NK-92 treated with Interleukin-12 subunit alpha and Interleukin-12 subunit beta, amount 100 ng/mL, for 24 hours (cell line): ENCODE results near the gene CCDC197.

Source experiments
- DNase-seq: peaks from one replicate; lab custom pipeline; 2025; lab: John Stamatoyannopoulos, UW

The CCDC197 gene

GRCh38 chr14:93997082-93997481 lies at the start of gene CCDC197:
CCDC197 (plus strand) TSS chr14:93997301; CDS start chr14:93998132, 831 bp downstream.
- no peak for DNase-seq

- no peak for DNase-seq
Measured at GRCh38 chr14:93949511-93950075, 47.5 kb upstream of the CCDC197 start.

DNA sequence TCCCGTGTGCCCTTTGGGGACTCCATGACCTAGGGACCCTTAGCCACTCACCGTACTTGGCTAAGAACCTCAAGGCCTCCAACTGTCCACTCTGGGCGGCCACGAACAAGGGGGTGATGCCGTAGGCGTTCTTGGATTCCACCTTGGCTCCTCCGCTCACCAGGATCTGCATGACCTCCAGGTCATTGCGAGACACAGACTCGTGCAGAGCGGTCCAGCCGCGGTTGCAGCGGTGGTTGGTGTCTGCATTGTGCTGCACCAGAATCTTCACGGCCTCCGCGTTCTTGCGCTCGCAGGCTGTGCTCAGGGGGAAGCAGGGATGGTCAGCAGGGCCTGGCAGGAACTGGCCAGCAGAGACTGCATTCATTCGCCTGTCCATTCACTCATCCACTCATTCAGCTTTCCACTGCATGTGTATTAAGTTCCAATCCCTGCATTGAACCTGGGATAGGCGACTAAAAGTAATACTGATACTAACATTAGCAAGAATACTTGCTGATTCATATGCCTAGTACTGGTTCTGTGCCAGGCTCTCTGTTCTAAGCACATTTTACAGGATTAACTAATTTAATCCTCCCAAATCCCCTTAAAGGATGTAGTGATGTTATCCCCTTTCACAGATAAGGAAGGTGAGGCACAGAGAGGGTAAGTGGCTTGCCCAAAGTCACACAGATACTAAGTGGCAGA lies 46.0 kb upstream of the CCDC197 start:
- DNase-seq = no peak

GRCh38 chr14:93951635-93952540 lies 45.2 kb upstream of the CCDC197 start:
- DNase-seq = no peak

DNA sequence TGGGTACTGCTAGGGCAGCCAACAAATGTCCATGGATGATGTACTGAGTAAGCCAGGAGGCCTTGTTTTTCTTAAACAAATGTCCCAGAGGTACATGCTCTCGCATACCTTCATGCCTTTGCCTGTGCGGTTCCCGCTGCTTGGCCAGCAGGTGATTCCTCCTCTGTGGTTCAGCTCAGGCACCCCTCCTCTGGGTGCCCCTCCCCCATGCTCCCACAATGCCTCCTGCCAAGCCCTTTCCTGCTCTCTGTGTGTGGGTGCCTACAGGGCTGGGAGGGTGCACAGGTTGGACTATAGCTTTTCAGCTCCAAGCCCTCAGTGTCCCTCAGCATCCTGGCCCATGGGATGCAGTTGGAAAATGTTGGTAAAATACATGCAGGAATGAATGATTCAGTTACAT lies 44.3 kb upstream of the CCDC197 start:
- DNase-seq = no peak

GRCh38 chr14:93953263-93953662 lies 43.8 kb upstream of the CCDC197 start:
- DNase-seq = no peak

GRCh38 chr14:93953739-93954515 lies 43.2 kb upstream of the CCDC197 start:
- DNase-seq = no peak

DNA sequence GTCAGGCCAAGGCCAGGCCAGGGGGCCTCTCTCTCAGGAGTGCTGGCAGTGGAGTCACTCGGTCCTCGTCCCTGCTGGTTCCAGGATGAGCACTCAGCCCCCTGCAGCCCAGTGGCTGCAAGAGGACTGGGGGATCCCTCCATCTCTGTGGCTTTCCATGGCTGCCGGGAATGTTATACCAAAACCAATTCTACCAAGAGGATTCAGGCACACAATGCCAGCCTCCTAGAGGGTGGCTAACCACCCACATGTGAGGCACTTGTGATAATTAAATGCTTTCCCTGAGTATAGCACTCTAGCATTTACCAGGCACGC lies 42.6 kb upstream of the CCDC197 start:
- DNase-seq = no peak

- peak; percentile 83 for DNase-seq
Measured at GRCh38 chr14:93954900-93955849, 41.9 kb upstream of the CCDC197 start.

DNA sequence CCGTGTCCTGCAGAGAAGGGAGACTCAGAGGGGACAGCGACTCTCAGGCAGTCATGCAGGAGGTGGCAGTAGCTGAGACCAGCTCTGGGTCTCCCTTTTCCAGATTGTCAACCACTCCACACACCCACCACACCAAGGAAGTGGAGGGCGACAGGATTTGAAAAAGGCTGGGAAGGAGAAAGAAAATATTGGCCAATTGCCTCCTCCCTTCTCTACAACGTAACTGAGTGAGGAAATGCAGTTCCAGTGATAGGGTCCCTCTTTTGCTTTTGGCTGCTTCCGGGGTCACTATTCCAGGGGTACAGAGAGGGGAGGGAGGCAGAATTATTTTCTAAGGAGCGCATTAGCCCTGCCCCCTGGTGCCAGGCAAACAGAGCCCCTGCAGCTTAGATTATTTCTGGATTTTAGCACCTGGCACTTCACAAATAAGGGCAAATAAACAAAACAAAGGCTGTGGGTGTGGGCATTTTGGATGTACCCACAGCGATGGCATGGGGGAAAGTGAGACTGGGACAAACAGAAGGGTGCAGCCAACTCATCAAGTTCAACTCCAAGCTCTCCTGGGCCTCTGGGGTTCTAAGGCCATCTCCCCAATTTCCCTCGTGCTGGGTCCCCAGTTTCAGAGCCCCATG lies 41.1 kb upstream of the CCDC197 start:
- no peak for DNase-seq

DNA sequence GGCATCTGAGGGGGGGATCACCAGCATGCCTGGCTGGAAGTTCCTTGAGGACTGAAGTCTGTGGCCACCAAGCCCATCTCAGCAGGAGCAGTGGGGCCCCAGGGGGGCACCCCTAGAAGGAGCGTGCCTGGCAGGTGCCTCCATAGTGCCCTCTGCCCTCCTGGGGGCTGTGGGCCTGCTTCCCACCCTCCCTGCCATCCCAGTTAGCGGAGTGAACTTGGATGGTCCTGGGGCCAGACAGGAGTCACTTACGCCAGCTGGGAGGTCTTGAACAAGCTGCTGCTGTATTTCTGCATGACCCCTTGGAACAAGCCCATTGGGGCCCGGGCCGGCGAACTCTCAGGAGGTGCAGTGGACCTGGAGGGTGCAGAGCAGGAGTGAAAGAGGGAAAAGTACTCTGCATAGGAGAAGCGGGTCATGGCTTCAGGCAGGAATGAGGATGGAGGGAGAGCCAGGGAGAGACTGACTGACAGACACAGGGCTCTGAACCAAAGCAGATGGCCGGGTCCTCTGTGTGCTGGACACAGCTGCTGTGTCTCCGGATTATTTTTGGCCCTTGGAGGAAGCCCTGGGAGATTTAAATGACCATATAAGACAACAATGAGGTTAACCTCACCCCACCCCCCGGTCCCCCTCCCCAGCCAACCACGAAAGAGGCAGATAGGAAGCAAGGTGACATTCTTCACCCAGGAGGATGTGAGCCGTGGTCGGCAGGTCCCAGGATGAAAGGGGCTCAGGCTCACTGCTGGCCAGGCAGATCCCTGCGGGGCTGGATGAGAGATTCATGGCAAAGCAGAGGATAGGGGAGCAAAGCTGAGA lies 40.4 kb upstream of the CCDC197 start:
- DNase-seq = peak; percentile 46

DNA sequence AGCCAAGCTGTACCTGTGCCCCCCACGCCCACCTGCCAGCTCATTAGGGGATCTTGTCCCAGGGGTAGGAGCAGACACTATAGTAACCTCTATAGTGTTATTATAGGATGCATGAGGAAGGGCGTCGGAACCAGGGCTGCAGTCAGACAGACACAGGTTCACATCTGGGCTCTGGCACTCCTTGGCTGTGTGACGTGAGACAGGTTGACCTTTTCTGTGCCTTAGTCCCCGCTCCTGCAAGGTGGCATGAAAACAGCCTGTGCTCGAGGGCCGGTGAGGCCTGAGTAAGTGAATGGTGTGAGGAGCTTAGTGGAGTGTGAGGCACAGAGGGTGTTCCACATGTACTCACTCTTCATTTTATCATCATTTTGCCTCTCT lies 39.8 kb upstream of the CCDC197 start:
- DNase-seq = peak; percentile 56

GRCh38 chr14:93957751-93958566 lies 39.1 kb upstream of the CCDC197 start:
- peak; percentile 72 for DNase-seq

GRCh38 chr14:93958567-93959238 lies 38.4 kb upstream of the CCDC197 start:
- DNase-seq = no peak

DNA sequence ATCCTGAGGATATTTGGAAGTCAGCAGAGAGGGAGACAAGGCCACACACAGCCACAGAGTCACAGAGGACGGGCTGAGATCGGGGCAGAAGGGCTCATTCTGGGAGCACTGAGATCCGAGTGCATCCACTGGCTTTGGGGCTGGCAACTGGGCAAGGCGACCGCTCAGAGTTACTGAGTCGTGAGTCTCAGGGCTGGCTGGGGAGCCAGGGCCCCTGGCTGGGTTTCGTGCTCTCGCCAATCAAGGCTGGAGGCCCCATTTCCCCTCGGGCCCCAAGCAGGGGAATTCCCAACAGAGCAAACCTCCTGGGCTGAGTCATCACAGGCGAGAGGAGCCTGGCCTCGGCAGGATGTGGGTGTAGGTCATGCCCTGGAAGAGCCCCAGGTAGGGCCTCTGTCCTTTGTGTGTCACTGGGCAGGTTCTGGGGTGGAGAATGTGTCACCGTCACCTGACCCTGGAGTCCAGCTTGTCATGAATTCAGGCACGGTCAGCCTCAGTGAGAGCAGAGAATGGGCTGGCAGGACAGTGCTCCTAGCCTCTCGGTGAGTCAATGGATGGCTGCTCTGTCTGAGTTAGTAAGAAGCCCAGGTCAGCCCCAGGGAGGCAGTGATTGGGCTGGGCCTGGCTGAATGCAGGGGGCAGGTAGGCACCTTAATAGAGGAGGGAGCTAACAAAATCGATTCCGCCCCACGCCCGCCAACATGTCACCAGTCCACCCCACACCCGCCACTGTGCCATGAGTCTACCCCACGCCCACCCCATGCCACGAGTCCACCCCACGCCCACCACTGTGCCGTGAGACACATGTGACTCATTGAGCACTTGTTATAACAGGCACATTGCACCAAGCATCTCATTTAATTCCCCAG lies 37.6 kb upstream of the CCDC197 start:
- peak; percentile 98 for DNase-seq

GRCh38 chr14:93960108-93960475 lies 37.0 kb upstream of the CCDC197 start:
- DNase-seq = no peak

GRCh38 chr14:93960774-93961438 lies 36.2 kb upstream of the CCDC197 start:
- no peak for DNase-seq
